SU-DHL-6 (cell line): Measurements from ENCODE around the gene SPTAN1.

Experiments used
- H2AFZ ChIP-seq: fragments of 200-600 bp; sonication (generic); 2 replicates; pipeline ENCODE4 v1.6.1; 2014; ENCODE audit warnings: low read depth, mild to moderate bottlenecking, moderate library complexity, mixed read lengths, antibody characterized with exemption, low read length; ENCODE audit not compliant: severe bottlenecking
- H3F3A ChIP-seq: fragments of 200-600 bp; shearing (Covaris generic); 2 replicates; pipeline ENCODE4 v1.6.0; 2016; ENCODE audit warnings: antibody characterized with exemption, mild to moderate bottlenecking; ENCODE audit not compliant: insufficient read depth
- H3K27ac ChIP-seq: fragments of 200-600 bp; sonication (generic); 2 replicates; pipeline ENCODE4 v1.5.1; 2016; ENCODE audit warnings: low read depth, mild to moderate bottlenecking, low read length, moderate library complexity, mixed read lengths
- H3K27me3 ChIP-seq: fragments of 200-600 bp; sonication (generic), shearing (Covaris generic); 2 replicates; pipeline ENCODE4 v1.6.0; 2014; ENCODE audit warnings: mild to moderate bottlenecking, low read length
- H3K36me3 ChIP-seq: fragments of 200-600 bp; sonication (generic); 2 replicates; pipeline ENCODE4 v1.6.1; 2014; ENCODE audit warnings: mild to moderate bottlenecking, low read length, mixed read lengths
- H3K4me2 ChIP-seq: fragments of 300-600, 200-600 bp; shearing (Covaris generic), sonication (generic); 2 replicates; pipeline ENCODE4 v1.6.0; 2014; ENCODE audit warnings: low read length, low read depth, mild to moderate bottlenecking; ENCODE audit not compliant: poor library complexity, severe bottlenecking
- H3K4me3 ChIP-seq: fragments of 200-600 bp; sonication (generic); 2 replicates; pipeline ENCODE4 v1.5.1; 2014; ENCODE audit warnings: antibody characterized with exemption, low read length, mild to moderate bottlenecking, mixed read lengths; ENCODE audit not compliant: insufficient read depth, poor library complexity, severe bottlenecking
- H3K79me2 ChIP-seq: fragments of 200-600 bp; sonication (generic); 2 replicates; pipeline ENCODE4 v1.6.1; 2014; ENCODE audit warnings: mild to moderate bottlenecking, low read length, moderate library complexity; ENCODE audit not compliant: insufficient read depth
- H3K9ac ChIP-seq: fragments of 200-600 bp; sonication (generic); 2 replicates; pipeline ENCODE4 v1.7.0; 2014; ENCODE audit warnings: mild to moderate bottlenecking, low read length
- H3K9me2 ChIP-seq: fragments of 200-600 bp; sonication (generic); replicated peaks from 2 replicates; pipeline ENCODE4 v1.6.1; 2014; ENCODE audit warnings: low read length; ENCODE audit not compliant: insufficient read depth
- H3K9me3 ChIP-seq: fragments of 200-600 bp; sonication (generic); 2 replicates; pipeline ENCODE4 v1.6.1; 2014; ENCODE audit warnings: low read length, mixed read lengths; ENCODE audit not compliant: insufficient read depth
- H4K20me1 ChIP-seq: fragments of 200-600 bp; sonication (generic); 2 replicates; pipeline ENCODE4 v1.6.1; 2014; ENCODE audit warnings: low read depth, mild to moderate bottlenecking, antibody characterized with exemption, low read length, moderate library complexity, mixed read lengths
- CTCF ChIP-seq: fragments of 200-600 bp; sonication (generic); IDR thresholded peaks from one replicate; pipeline ENCODE4 v1.5.1; 2017; ENCODE audit warnings: antibody characterized with exemption, mild to moderate bottlenecking, low read length, moderate library complexity; ENCODE audit not compliant: insufficient read depth, poor library complexity, severe bottlenecking
- EZH2phosphoT487 ChIP-seq: fragments of 200-600 bp; sonication (generic), shearing (Covaris generic); conservative IDR thresholded peaks from 2 replicates; pipeline ENCODE4 v1.6.1; 2018; ENCODE audit warnings: mild to moderate bottlenecking, antibody characterized with exemption, low read length, moderate library complexity, mixed read lengths

Gene SPTAN1

GRCh38 chr9:128552744-128553440 is 505 bp downstream of the SPTAN1 start:
- H3F3A ChIP-seq, result no peaks in the 10 kb centered on the region; the same call in 1 of the 2 replicates
- H3K4me3 ChIP-seq, result peak overlapping the region; percentile 77
- peak overlapping the region; percentile 95 for H3K4me2 ChIP-seq
- H3K36me3 ChIP-seq, result no peaks in the 10 kb centered on the region
- no peaks in the 10 kb centered on the region for H3K27me3 ChIP-seq
- H4K20me1 ChIP-seq, result peaks cover 21% of the 10 kb centered on the region
- TF ChIP-seq CTCF (no peak), EZH2phosphoT487 (no peak)
- H3K27ac ChIP-seq, result peak overlapping the region; percentile 36
- peaks cover 53% of the 10 kb centered on the region for H3K79me2 ChIP-seq
- no peaks in the 10 kb centered on the region for H3K9me3 ChIP-seq
- peak overlapping the region; percentile 9 for H2AFZ ChIP-seq
- peak overlapping the region; percentile 92 for H3K9ac ChIP-seq
- no peaks in the 10 kb centered on the region for H3K9me2 ChIP-seq

DNA sequence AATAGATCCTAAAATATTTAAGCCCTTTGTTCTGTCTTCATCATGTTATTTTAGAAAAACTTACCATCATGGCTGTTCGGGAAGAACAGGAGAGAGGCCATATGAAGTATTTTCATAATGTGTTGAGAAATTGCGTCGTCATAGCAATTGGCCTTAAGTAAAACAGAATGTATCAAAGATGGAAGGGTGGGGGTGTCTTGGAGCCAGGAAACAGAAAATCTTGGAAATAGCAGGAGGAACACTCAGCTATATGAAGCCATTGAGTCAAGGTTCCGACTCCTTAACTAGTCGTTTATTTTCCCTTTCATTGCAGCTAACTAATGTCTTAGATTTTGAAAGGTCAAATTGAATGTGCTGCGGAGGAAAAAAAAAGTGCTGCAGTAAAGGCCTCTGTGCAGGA is 1.3 kb downstream of the SPTAN1 start:
- peak overlapping the region; percentile 77 for H3K4me3 ChIP-seq
- no peak overlapping the region for H3K27ac ChIP-seq
- H3F3A ChIP-seq, result no peaks in the 10 kb centered on the region; the same call in 1 of the 2 replicates
- peaks cover 21% of the 10 kb centered on the region for H4K20me1 ChIP-seq
- no peaks in the 10 kb centered on the region for H3K27me3 ChIP-seq
- no peak for TF ChIP-seq CTCF
- H3K9me3 ChIP-seq, result no peaks in the 10 kb centered on the region
- no peaks in the 10 kb centered on the region for H3K36me3 ChIP-seq
- H3K4me2 ChIP-seq, result peak overlapping the region; percentile 95
- no peak overlapping the region for H2AFZ ChIP-seq
- H3K9ac ChIP-seq, result peak overlapping the region; percentile 92
- H3K79me2 ChIP-seq, result peaks cover 61% of the 10 kb centered on the region
- H3K9me2 ChIP-seq, result no peaks in the 10 kb centered on the region

- TF ChIP-seq CTCF, result no peak
- TF ChIP-seq EZH2phosphoT487, result no peak
- Histone ChIP-seq H3K9me2 (no peaks in the 10 kb centered on the region), H3K79me2 (peaks cover 67% of the 10 kb centered on the region), H3K9me3 (no peaks in the 10 kb centered on the region), H3K9ac (peak overlapping the region; percentile 92), H3F3A (no peaks in the 10 kb centered on the region; the same call in 1 of the 2 replicates), H3K36me3 (no peaks in the 10 kb centered on the region), H3K27ac (no peak overlapping the region), H2AFZ (no peak overlapping the region), H4K20me1 (peaks cover 21% of the 10 kb centered on the region), H3K27me3 (no peaks in the 10 kb centered on the region), H3K4me2 (peak overlapping the region; percentile 95), H3K4me3 (peak overlapping the region; percentile 77)
These were observed 1.9 kb downstream of the SPTAN1 start for GRCh38 chr9:128554155-128554862.
